ENCODE measurements around the gene PDE10A.

Gene PDE10A

GRCh38 chr6:165573671-165574070 is 89.4 kb downstream of the PDE10A start:
- no peaks in the 10 kb centered on the region for H3K27me3 ChIP-seq (ENCODE audit: insufficient read depth, low read length)
- no peaks in the 10 kb centered on the region for H3K36me3 ChIP-seq (ENCODE audit: insufficient read depth, low read length)
- H3F3A ChIP-seq (ENCODE audit: insufficient read depth, low read length): no peaks in the 10 kb centered on the region
- H4K20me1 ChIP-seq (ENCODE audit: insufficient read depth, low read length): no peaks in the 10 kb centered on the region
- H2AFZ ChIP-seq (ENCODE audit: low read length): no peak overlapping the region
- no peaks in the 10 kb centered on the region for H3K4me1 ChIP-seq (ENCODE audit: insufficient read depth, low read length, severe bottlenecking)
- H3K9me3 ChIP-seq (ENCODE audit: low read length): no peaks in the 10 kb centered on the region
- H3K4me2 ChIP-seq (ENCODE audit: low read length): no peak overlapping the region
- TF ChIP-seq EZH2 (IDR thresholded peaks at IDR 0.05; ENCODE audit: borderline replicate concordance, low read length) (no peak), CTCF (IDR thresholded peaks at IDR 0.05; ENCODE audit: low read length) (no peak)
- no peaks in the 10 kb centered on the region for H3K79me2 ChIP-seq (ENCODE audit: insufficient read depth, low read length)
- H3K27ac ChIP-seq (ENCODE audit: low read depth, low read length, poor library complexity, severe bottlenecking): no peak overlapping the region
- H3K9ac ChIP-seq (ENCODE audit: low read length): no peak overlapping the region
- no peaks in the 10 kb centered on the region for H3K9me2 ChIP-seq (ENCODE audit: low read depth, low read length)
- H3K4me3 ChIP-seq (ENCODE audit: low read depth, low read length, poor library complexity, severe bottlenecking): no peak overlapping the region

DNA sequence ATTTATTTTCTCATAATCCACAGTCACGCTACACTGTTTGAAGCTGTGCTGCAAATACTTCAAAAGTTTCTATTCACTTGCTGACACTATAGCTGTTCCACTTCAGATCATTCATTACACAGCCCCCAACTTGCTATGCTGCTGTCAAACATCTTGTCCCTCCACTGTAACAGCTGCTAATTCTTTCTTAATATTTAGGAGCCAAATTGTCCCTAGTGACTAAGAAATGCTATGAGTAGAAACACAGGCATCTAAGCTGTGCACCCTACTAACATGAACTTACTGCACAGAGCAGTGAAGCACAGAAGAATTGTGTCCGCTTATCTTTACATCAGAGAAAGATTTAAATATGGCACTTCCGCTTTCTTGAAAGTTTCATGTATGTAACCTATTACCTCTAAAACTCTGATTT is 91.3 kb downstream of the PDE10A start:
- Histone ChIP-seq H3K27ac (ENCODE audit: low read depth, low read length, poor library complexity, severe bottlenecking) (no peak overlapping the region), H3K4me3 (ENCODE audit: low read depth, low read length, poor library complexity, severe bottlenecking) (no peak overlapping the region), H3K9ac (ENCODE audit: low read length) (no peak overlapping the region), H3K4me1 (ENCODE audit: insufficient read depth, low read length, severe bottlenecking) (no peaks in the 10 kb centered on the region), H3K9me3 (ENCODE audit: low read length) (no peaks in the 10 kb centered on the region), H4K20me1 (ENCODE audit: insufficient read depth, low read length) (no peaks in the 10 kb centered on the region), H3K36me3 (ENCODE audit: insufficient read depth, low read length) (no peaks in the 10 kb centered on the region), H3K79me2 (ENCODE audit: insufficient read depth, low read length) (no peaks in the 10 kb centered on the region), H2AFZ (ENCODE audit: low read length) (no peak overlapping the region), H3F3A (ENCODE audit: insufficient read depth, low read length) (no peaks in the 10 kb centered on the region), H3K4me2 (ENCODE audit: low read length) (no peak overlapping the region), H3K27me3 (ENCODE audit: insufficient read depth, low read length) (no peaks in the 10 kb centered on the region), H3K9me2 (ENCODE audit: low read depth, low read length) (no peaks in the 10 kb centered on the region)
- TF ChIP-seq CTCF (IDR thresholded peaks at IDR 0.05; ENCODE audit: low read length) (no peak), EZH2 (IDR thresholded peaks at IDR 0.05; ENCODE audit: borderline replicate concordance, low read length) (no peak)

DNA sequence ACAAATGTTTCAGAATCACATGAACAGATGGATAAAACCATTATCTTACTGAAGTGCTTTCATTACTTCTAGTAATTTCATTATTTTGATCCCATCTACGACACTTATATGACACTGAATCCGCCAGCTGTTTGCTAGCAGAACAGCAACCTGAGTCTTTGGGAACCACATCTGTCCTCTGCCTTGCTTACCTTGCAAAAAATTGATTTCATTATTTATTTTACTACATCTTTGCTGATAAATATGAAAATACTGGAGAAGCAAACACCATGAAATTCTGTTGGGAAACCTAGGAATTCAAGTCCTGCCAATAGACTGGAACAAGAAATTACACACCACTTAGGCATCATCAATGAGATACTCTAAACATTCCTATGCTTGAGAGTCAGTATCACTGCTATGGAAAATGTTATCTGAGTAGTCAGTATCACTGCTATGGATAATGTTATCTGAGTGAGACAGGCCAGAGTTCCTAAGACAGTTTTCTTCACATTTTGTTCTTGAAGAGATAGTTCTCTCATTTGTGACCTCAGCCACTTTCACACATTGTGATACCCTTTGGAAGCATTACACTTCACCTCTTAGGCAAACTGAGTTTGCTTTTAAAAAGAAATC is 91.9 kb downstream of the PDE10A start:
- Histone ChIP-seq H3K36me3 (ENCODE audit: insufficient read depth, low read length) (no peaks in the 10 kb centered on the region), H3K79me2 (ENCODE audit: insufficient read depth, low read length) (no peaks in the 10 kb centered on the region), H2AFZ (ENCODE audit: low read length) (no peak overlapping the region), H3K9ac (ENCODE audit: low read length) (no peak overlapping the region), H3K27me3 (ENCODE audit: insufficient read depth, low read length) (no peaks in the 10 kb centered on the region), H3K4me1 (ENCODE audit: insufficient read depth, low read length, severe bottlenecking) (no peaks in the 10 kb centered on the region), H3K4me3 (ENCODE audit: low read depth, low read length, poor library complexity, severe bottlenecking) (no peak overlapping the region), H3K27ac (ENCODE audit: low read depth, low read length, poor library complexity, severe bottlenecking) (no peak overlapping the region), H3K4me2 (ENCODE audit: low read length) (no peak overlapping the region), H4K20me1 (ENCODE audit: insufficient read depth, low read length) (no peaks in the 10 kb centered on the region), H3F3A (ENCODE audit: insufficient read depth, low read length) (no peaks in the 10 kb centered on the region), H3K9me2 (ENCODE audit: low read depth, low read length) (no peaks in the 10 kb centered on the region), H3K9me3 (ENCODE audit: low read length) (no peaks in the 10 kb centered on the region)
- TF ChIP-seq CTCF (IDR thresholded peaks at IDR 0.05; ENCODE audit: low read length): no peak
- no peak for TF ChIP-seq EZH2 (IDR thresholded peaks at IDR 0.05; ENCODE audit: borderline replicate concordance, low read length)

Measured in OCI-LY1 (cell line).